DOHH2 (cell line): Measurements from ENCODE around the gene AP3B2.

Experiments used
- H3F3A ChIP-seq: fragments of 200-600 bp; sonication (generic), shearing (Covaris generic); 2 replicates; pipeline ENCODE4 v1.6.0; 2016; ENCODE audit warnings: antibody characterized with exemption, mild to moderate bottlenecking; ENCODE audit not compliant: control insufficient read depth, insufficient read depth
- H3K27ac ChIP-seq: fragments of 200-600 bp; sonication (generic); 2 replicates; pipeline ENCODE4 v1.5.1; 2014; ENCODE audit warnings: low read depth, mild to moderate bottlenecking, low read length, moderate library complexity
- H3K27me3 ChIP-seq: fragments of 200-600 bp; sonication (generic); 2 replicates; pipeline ENCODE4 v1.6.1; 2014; ENCODE audit warnings: mild to moderate bottlenecking, low read length, mixed read lengths; ENCODE audit not compliant: control insufficient read depth
- H3K36me3 ChIP-seq: fragments of 200-600 bp; sonication (generic); 2 replicates; pipeline ENCODE4 v1.6.1; 2014; ENCODE audit warnings: mild to moderate bottlenecking, low read length, moderate library complexity, mixed read lengths; ENCODE audit not compliant: control insufficient read depth
- H3K4me1 ChIP-seq: fragments of 200-600 bp; sonication (generic); 2 replicates; pipeline ENCODE4 v1.6.1; 2014; ENCODE audit warnings: mild to moderate bottlenecking, low read length, mixed read lengths; ENCODE audit not compliant: control insufficient read depth
- H3K4me2 ChIP-seq: fragments of 200-600 bp; sonication (generic); 2 replicates; pipeline ENCODE4 v1.6.0; 2014; ENCODE audit warnings: mild to moderate bottlenecking, low read length, moderate library complexity
- H3K4me3 ChIP-seq: fragments of 200-600 bp; sonication (generic); 2 replicates; pipeline ENCODE4 v1.5.1; 2014; ENCODE audit warnings: mild to moderate bottlenecking, low read length, mixed read lengths
- H3K79me2 ChIP-seq: fragments of 200-600 bp; sonication (generic); 2 replicates; pipeline ENCODE4 v1.6.1; 2014; ENCODE audit warnings: mild to moderate bottlenecking, low read length, mixed read lengths; ENCODE audit not compliant: control insufficient read depth
- H3K9me2 ChIP-seq: fragments of 200-600 bp; sonication (generic); replicated peaks from 2 replicates; pipeline ENCODE4 v1.6.1; 2014; ENCODE audit warnings: mild to moderate bottlenecking, low read length, mixed read lengths; ENCODE audit not compliant: control insufficient read depth
- H3K9me3 ChIP-seq: fragments of 200-600 bp; sonication (generic); 2 replicates; pipeline ENCODE4 v1.6.1; 2014; ENCODE audit warnings: antibody characterized with exemption, low read length, mixed read lengths; ENCODE audit not compliant: control insufficient read depth, insufficient read depth
- H4K20me1 ChIP-seq: fragments of 200-600 bp; sonication (generic); 2 replicates; pipeline ENCODE4 v1.6.0; 2014; ENCODE audit warnings: low read depth, mild to moderate bottlenecking, antibody characterized with exemption, low read length, moderate library complexity; ENCODE audit not compliant: control insufficient read depth, insufficient read depth
- CTCF ChIP-seq: fragments of 200-600 bp; sonication (generic); IDR thresholded peaks from one replicate; pipeline ENCODE4 v1.5.1; 2014; ENCODE audit warnings: antibody characterized with exemption, mild to moderate bottlenecking, low read depth, low read length; ENCODE audit not compliant: poor library complexity, severe bottlenecking
- EZH2phosphoT487 ChIP-seq: fragments of 200-600 bp; sonication (generic); IDR thresholded peaks from 2 replicates; pipeline ENCODE4 v1.6.1; 2017; ENCODE audit warnings: borderline replicate concordance, mild to moderate bottlenecking, antibody characterized with exemption, low read length, moderate library complexity, mixed read lengths

The AP3B2 gene

GRCh38 chr15:82709421-82710207, at the start of gene AP3B2:
Gene AP3B2 (minus strand): TSS chr15:82709875. CDS start chr15:82709706, 169 bp downstream.
- no peaks in the 10 kb centered on the region for H3K9me2 ChIP-seq
- H3K4me1 ChIP-seq, result peaks cover 10% of the 10 kb centered on the region; the same call in 1 of the 2 replicates
- H3K4me3 ChIP-seq, result peak within 1 kb of the TSS; percentile 74
- no peaks in the 10 kb centered on the region for H3F3A ChIP-seq
- H4K20me1 ChIP-seq, result no peaks in the 10 kb centered on the region
- no peaks in the 10 kb centered on the region for H3K36me3 ChIP-seq
- H3K4me2 ChIP-seq, result peak within 1 kb of the TSS; percentile 81
- no peaks in the 10 kb centered on the region for H3K9me3 ChIP-seq
- H3K79me2 ChIP-seq, result no peaks in the 10 kb centered on the region
- peaks cover 8% of the 10 kb centered on the region for H3K27me3 ChIP-seq
- no peak for TF ChIP-seq EZH2phosphoT487
- TF ChIP-seq CTCF, result no peak
- H3K27ac ChIP-seq, result no peak within 1 kb of the TSS

GRCh38 chr15:82751308-82751707, 41.6 kb upstream of the AP3B2 start:
- Histone ChIP-seq H3K9me3 (no peaks in the 10 kb centered on the region), H3K4me2 (peak overlapping the region; percentile 89), H3K36me3 (peaks cover 59% of the 10 kb centered on the region), H3K4me1 (peaks cover 36% of the 10 kb centered on the region), H3K27ac (peak overlapping the region; percentile 49), H4K20me1 (peaks cover 27% of the 10 kb centered on the region), H3F3A (peaks cover 11% of the 10 kb centered on the region; the same call in 1 of the 2 replicates), H3K9me2 (no peaks in the 10 kb centered on the region), H3K4me3 (peak overlapping the region; percentile 93), H3K27me3 (no peaks in the 10 kb centered on the region), H3K79me2 (peaks cover 75% of the 10 kb centered on the region)
- no peak for TF ChIP-seq CTCF
- TF ChIP-seq EZH2phosphoT487, result no peak

GRCh38 chr15:82750831-82751180, 41.1 kb upstream of the AP3B2 start:
- H3K27me3 ChIP-seq, result no peaks in the 10 kb centered on the region
- H3K79me2 ChIP-seq, result peaks cover 70% of the 10 kb centered on the region
- peaks cover 54% of the 10 kb centered on the region for H3K36me3 ChIP-seq
- H3K9me3 ChIP-seq, result no peaks in the 10 kb centered on the region
- TF ChIP-seq CTCF, result peak; percentile 6
- TF ChIP-seq EZH2phosphoT487, result no peak
- peak overlapping the region; percentile 89 for H3K4me2 ChIP-seq
- H3K4me3 ChIP-seq, result peak overlapping the region; percentile 93
- no peaks in the 10 kb centered on the region for H3K9me2 ChIP-seq
- peaks cover 11% of the 10 kb centered on the region; the same call in 1 of the 2 replicates for H3F3A ChIP-seq
- H3K27ac ChIP-seq, result peak overlapping the region; percentile 49
- peaks cover 36% of the 10 kb centered on the region for H3K4me1 ChIP-seq
- peaks cover 27% of the 10 kb centered on the region for H4K20me1 ChIP-seq
